GM11168 (cell line): Measurements from ENCODE around the gene CPSF7.
"Not testable (repeated sequence)": the region's sequence is repeated elsewhere in the genome, so short reads cannot be mapped to it uniquely, and the experiment has no call there.

Experiments used
- in situ Hi-C: fragments of 300-500 bp; cut with MboI; formaldehyde crosslinking; loops from one replicate; pipeline ENCODE4 v1.12.0; 2022; ENCODE audit warnings: low sequenced_read_pairs; ENCODE audit not compliant: unreplicated experiment

The CPSF7 gene

DNA sequence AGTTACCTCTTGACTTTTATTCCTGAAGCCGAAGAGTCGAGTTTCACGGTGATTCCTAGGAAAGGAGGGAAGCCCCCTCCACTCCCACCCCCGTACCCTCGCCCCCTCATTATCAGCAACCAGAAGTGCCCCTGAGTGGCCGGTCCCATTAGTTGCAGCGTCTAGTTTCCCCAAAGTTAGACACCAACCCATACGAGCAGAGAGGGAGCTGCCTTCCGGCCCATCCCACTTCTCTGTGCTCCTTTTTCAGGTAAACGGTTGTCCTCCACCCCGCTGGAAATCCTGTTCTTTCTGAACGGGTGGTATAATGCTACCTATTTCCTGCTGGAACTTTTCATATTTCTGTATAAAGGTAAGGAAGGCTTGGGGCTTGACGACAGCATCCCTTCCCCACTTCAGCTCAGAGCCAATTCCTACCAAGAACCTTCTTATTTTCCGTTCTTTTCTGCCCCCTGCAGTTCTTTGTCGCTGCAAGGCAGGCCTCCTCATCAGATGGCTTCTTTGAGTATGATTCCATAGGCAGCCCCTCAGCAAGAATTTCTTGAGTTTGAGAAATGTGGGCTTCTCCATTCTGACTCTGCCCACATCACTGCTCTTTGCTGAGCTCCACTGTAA is 36.7 kb downstream of the CPSF7 start:
- in situ Hi-C loops = no loop called here

DNA sequence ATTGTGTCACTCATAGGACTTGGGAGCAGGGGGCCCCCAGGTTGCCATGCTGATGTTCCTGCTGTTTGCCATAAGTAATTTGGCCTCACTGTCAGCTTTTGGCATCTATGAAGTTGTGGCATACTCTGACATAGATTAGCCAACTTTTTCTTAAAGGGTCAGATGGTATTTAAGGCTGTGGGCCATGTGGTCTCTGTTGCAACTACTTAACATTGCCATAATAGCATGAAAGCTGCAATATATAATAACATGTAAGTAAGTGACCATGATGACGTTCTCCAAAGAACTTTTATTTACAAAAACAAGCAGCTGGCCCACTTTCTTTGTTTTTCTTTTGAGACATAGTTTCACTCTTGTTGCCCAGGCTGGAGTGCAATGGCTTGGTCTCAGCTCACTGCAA is 39.6 kb downstream of the CPSF7 start:
- in situ Hi-C loops = no loop called here

DNA sequence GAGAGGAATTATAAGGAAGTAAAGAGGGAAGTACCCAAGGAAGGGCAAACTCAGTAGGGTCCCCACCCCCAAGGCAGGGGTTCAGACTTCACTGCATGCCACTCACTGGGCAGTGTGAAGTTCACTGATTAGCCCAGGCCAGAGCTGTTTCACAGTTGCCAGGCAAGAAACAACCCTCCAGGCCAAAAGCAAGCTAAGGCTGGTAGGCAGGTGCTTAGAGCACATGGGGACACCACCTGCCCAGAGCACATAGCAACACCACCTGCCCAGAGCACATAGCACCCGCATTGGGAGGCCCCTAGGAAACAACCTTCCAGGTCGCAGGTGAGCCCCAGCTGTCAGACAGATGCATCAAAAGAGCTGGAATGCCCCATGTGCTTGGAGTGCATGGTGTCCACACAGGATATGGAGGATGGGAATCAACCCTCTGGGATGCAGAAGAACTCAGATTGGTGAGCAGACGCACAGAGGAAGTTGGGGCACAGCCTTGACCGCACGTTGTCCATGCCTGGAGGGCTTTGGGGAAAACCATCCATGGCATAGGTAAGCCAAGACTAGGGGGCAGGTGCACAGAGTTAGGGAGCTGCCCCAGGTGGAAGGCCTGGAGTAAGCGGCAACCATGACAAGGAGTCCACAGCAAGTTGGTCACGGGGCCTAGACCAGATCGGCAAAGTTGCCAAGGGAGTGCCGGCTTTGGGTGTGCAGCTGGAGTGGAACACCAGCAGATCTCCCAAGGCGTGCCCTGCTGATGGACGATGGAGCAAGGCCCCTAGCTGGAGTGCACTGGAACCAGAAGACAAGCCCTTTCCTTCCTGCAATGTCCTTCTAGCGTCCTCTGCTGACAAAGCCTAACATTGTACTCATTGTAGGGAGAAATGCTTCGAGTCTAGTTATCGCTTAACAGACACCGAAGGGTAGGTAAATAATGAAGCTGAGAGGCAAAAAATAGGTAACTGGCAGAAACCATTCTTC is 45.2 kb downstream of the CPSF7 start:
- in situ Hi-C loops = loop anchor here (5.0 kb wide), 1 partner anchor 47 kb away; no protein-coding TSS in a partner anchor

DNA sequence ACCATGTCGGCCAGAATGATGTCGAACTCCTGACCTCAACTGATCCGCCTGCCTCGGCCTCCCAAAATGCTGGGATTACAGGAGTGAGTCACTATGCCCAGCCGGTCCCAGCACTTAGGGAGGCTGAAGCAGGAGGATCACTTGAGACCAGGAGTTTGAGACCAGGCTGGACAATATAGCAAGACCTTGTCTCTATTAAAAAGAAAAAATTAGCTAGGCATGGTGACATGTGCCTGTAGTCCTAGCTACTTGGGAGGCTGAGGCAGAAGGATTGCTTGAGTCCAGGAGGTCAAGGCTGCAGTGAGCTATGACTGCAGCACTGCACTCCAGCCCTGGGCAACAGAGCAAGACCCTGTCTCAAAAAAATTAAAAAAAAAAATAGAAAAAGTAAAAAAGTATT is 45.9 kb downstream of the CPSF7 start:
- in situ Hi-C loops = not testable (repeated sequence)

DNA sequence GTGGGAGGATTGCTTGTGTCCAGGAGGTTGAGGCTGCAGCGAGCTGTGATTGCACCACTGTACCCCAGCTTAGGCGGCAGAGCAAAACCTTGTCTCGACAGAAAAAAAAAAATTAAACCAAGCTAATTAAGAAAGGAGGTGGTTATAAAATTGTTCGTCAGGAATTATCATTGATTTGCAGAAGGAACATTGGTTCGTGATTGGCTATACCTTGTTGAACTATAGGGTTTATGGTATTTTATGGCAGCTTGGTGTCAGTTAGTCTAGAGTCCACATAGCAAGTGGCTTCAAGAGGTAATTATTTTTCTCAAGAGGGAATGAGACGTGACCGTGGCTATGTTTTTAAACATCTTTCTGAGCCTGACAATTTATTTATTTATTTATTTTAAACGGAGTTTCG is 48.9 kb downstream of the CPSF7 start:
- in situ Hi-C loops = no loop called here

DNA sequence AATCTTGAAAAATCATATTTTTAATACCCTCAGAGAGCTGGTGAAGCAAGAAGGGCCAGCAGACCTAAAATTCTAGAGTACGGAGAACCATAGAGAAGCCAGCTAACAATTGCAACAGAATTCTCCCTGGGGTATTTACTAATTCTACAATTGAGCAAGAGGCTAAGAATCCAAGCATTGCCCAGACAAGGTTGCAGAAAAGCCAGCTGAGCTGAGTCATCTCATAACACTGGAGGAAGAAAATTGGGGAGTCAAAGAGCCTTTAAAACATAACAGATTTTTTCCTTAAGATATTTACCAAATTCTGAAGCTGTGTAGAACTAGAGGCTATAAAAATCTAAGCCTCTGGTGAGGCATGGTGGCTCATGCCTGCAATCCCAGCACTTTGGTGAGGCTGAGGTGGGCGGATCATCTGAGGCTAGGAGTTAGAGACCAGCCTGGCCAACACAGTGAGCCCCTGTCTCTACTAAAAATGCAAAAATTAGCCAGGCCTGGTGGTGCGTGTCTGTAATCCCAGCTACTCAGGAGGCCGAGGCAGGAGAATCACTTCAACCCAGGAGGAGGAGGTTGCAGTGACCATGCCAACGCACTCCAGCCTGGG is 51.0 kb downstream of the CPSF7 start:
- in situ Hi-C loops = no loop called here

DNA sequence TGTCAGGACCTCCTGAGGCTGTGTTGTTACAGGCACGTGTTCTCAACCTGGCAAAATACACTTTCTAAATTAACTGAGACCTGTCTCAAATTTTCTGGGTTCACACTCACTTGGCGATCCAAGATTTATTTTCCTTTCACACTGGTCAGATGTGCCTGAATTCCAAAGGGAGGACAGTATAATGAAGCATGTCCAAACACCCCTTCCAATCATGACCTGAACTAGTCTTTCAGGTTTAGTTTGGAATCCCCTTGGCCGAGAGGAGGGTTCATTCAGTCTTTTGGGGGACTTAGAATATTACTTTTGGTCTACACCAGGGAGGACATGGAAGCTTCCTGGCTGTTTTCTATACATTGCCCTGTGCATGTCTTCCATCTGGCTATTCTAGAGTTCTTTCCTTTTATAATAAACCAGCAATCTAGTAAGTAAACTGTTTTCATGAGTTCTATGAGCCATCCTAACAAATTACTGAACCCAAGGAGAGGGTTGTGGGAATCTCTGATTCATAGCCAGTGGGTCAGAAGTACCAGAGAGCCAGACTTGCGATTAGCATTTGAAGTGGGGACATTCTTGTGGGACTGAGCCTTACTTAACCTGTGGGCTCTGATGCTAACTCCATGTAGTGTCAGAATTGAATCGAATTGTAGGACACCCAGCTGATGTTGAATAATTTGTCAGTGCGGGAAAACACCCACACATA is 52.2 kb downstream of the CPSF7 start:
- in situ Hi-C loops = no loop called here

DNA sequence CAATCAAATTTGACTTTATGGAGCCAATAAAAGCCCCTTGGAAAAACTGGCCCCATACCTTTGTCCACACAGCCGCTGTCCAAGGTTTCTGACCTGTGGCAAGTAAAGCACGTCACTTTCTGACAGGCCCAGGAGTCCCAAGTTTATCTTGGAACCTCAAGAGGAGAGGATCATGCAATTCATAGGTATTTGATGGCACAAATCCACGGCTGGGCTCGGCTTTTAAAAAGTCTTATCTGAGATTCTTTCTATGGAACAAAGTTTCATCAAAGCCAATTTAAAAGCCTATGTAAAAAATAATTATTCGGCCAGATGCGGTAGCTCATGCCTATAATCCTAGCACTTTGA is 54.0 kb downstream of the CPSF7 start:
- in situ Hi-C loops = no loop called here

DNA sequence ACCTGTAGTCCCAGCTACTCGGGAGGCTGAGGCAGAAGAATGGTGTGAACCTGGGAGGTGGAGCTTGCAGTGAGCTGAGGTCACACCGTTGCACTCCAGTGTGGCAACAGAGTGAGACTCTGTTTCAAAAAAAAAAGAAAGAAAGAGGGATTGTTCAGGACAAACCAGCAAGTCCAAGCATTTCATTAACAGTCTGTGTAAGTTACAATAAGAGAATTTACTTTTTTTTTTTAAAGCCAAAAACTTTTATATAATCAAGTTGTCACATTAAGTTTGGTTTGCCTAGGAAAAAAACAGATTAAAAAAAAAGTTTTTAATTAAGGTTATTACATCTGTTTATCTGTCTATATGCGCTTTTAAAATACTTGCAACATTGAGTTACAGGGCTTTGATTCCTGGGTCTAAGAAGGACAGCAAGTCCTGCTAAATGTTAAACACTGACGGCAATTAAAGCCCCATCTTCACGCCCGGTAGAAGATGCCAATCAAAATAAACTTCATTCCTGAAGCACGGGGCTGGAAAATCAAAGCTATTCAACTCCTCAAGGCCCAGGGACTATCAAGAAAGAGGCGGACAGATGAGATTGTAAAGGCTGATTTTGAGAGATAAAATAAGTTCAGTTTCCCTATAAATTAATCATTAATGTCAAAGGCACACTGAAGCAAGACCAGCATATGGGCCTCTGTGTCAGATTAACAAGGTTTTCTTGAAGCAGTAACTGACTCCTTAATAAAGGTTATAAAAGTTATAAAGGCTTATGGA is 56.9 kb downstream of the CPSF7 start:
- in situ Hi-C loops = no loop called here

DNA sequence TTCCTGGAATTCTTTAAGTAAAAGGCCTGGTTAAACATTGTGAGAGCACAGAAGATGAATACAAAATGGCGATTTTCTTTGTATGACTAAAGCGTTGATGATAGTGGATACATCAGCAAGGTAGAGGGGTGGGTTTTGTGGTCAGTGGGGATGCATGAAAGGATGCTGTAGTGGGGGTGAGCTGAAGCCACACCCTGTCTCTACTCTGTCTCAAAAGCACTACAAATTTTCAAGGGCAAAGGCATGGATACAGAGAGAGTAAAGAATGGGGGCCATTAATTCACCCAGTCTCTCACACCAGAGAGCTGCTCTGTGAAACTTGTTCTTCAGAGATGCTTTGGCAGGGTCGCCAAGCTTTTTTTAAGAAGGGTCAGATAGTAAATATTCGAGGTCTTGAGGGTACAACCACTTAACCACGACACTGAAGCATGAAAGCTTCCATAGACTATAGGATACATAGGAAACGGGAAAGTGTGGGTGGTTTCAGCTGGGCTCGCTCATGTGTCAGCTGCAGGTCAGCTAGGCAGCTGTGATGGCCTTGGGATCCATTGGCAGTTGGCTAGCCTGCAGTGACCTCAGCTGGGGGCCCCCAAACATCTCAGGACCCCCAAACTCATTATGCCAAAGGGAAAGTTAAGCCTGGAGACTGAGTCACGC is 59.3 kb downstream of the CPSF7 start:
- in situ Hi-C loops = no loop called here

DNA sequence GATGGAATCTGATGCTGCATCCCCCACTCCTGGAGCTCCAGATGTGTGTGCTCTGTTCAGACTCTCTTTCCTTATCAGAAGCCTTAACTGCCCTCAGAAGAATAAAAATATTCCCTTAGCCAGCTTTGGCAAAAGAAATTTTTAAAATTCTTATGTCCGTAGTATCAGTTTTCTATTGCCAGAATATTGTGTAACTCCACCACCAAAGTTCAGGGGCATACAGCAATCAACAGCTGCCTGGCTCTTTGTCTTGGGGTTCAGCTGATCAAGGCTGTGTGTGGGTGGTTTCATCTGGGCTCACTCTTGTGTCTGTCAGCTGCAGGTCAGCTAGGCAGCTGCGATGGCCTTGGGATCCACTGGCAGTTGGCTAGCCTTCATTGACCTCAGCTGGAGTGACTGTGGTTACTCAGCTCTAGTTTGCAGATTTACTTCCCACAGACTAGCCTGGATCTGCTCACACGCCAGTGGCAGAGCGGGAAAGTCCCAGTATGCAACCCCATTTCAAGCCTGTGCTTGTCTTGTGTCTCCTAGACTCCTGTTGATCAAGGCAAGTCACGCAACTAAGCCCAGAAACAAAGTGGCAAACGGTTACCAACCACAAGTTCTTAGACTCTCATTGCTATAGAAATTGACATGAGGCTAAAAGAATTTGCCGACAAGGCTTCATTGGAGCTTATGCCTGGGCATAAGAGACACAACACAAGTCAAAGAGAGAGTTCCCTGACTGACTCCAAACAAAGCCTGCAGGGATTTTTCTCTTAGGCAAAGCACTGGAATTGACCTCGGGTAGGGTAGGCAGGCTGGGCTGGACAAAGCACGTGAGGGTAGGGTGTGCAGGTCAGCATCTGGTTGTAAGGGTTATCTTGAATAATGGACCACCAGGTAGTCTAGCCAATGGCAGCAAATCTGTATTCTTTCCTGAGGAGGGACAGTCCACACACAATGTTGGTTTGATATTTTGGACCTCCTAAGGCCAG is 60.1 kb downstream of the CPSF7 start:
- in situ Hi-C loops = no loop called here

DNA sequence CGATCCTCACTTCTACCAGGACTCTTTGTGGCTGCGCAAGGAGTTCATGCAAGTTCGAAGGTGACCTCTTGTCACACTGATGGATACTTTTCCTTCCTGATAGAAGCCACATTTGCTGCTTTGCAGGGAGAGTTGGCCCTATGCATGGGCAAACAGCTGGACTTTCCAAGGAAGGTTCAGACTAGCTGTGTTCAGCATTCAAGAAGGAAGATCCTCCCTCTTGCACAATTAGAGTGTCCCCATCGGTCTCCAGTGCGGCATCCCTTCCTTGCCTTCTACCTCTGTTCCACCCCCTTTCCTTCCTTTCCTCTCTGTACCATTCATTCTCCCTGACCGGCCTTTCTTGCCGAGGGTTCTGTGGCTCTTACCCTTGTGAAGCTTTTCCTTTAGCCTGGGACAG is 61.1 kb downstream of the CPSF7 start:
- in situ Hi-C loops = no loop called here

DNA sequence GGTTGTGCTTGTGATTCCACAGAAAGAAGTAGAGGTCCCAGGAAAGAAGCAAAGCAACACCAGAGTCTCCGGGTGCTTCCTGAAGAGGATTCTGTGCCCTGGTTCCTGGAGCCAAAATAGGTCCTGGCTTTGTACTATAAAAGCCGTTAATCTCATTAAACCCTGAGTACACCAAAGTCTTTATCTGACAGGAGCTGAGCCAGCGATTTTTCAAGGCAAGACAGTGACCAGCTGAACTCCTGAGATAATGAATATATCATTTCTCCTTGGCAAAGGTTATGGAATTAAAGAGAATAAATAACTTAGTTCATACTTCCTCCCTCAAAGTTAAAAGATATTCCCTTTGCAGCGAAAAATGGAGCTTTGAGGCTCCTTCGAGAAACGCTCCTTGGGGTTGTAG is 62.4 kb downstream of the CPSF7 start:
- in situ Hi-C loops = no loop called here

DNA sequence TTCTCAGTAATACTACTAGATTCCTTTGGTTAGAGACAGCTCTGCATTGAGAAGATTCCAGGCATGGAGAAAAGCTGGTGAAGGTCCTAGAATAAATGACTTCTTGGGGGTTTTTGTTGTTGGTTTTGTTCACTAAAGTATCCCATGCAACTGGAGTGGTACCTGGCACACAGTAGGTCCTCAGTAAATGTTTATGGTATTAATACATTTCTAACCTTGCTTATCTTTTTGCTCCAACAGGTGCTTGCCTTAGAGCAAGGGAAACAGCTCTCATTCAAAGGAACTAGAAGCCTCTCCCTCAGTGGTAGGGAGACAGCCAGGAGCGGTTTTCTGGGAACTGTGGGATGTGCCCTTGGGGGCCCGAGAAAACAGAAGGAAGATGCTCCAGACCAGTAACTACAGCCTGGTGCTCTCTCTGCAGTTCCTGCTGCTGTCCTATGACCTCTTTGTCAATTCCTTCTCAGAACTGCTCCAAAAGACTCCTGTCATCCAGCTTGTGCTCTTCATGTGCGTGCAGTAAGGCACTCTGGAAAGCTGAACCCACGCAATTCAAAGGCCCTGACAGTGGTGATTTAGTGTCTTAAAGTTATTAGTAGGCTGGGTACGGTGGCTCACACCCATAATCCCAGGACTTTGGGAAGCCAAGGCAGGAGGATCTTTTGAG is 65.6 kb downstream of the CPSF7 start:
- in situ Hi-C loops = no loop called here

DNA sequence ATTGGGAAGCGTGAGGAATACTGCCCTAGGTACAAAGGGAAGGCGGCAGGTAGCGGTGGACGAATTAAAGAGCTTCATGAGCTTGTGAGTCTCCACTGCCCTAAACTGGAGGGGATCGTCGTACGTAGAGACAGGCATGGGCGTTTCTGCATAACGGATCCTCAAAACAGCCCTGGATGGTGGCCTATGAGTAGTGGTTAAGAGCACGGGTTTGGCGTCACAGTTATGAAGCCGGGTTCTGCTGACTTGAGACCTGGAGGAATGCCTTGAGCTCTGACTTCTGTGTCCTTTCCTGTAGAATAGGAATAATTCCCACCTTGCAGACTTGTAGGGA is 67.3 kb downstream of the CPSF7 start:
- in situ Hi-C loops = no loop called here

DNA sequence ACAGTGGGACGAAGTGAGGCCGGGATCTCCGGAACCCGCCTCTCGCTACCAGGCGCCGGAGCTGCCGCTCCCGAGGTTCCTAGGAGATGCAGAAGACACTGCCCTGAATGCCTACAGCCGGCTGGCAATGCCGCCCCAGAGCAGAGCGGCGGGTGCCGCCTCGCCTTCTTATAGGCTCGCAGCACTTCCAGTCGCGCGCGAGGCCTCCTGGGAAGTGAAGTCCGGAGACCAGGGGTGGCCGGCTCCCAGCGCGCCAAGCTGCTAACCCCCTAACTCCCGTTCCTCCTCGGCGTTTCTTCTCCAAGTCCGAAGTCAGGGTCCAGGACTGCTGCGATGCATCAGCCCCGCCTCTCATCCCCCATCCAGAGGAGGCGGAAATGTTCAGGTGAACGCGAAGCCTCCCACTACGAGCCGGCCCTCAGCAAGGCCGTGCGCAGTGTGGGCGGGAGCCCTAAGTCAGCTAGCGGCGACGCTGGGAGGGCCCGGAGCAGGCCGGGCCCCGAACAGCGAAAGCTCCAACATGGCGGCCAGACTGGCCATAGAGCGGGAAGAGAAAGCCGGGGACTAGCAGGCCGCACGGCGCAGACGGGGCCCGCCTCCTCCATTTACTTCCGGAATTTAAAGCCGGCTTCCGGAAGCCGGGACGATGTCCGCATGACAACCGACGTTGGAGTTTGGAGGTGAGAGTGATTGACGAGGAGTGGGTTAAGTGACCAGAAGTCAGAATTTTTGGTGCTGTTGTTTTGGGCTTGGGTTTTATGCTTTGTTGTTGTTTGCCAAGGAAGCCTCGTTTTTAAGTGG is 67.8 kb downstream of the CPSF7 start, which contains the start of the genes CYB561A3 and TMEM138:
TSS of gene CYB561A3 (minus strand) at position 142 of the 801 bp plus-strand sequence. CDS start 5,169 bp downstream, outside the sequence.
TSS of gene TMEM138 (plus strand) at position 634 of the 801 bp plus-strand sequence. CDS start 2,017 bp downstream, outside the sequence.
- in situ Hi-C loops = no loop called here

DNA sequence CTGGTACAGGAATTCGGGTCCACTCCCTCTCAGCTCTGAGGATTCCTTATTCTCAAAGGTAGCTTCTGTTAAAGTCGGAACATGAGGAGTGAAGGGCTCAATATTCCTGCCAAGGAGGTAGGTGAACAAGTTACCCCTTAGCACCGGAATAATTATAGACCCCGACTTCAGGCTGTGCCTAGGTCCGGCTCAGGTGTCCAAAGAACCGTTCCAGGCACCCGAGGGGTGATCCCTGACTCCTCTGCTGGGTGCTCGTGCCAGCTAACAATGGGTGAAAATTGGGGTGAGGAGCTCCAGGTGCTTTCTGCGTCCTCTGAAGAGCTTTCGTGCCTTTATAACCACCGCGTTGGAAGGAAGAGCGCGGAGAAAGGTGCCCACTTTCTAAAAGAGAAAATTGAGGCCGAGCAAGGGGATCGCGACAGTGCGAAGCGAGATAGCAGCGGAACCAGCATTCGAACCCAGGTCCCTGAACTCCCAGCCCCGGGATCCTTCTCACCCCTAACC is 68.5 kb downstream of the CPSF7 start:
- in situ Hi-C loops = no loop called here
